HG03103 (cell line): ENCODE data around the gene MTHFD2.
"Not testable (repeated sequence)": the region's sequence is repeated elsewhere in the genome, so short reads cannot be mapped to it uniquely, and the experiment has no call there.

Source experiments
- ATAC-seq: cut with Tn5 transposase; IDR thresholded peaks from one replicate; pipeline ENCODE4 v1.9.1; 2021; ENCODE audit warnings: low read depth; ENCODE audit not compliant: unreplicated experiment

Gene MTHFD2

DNA sequence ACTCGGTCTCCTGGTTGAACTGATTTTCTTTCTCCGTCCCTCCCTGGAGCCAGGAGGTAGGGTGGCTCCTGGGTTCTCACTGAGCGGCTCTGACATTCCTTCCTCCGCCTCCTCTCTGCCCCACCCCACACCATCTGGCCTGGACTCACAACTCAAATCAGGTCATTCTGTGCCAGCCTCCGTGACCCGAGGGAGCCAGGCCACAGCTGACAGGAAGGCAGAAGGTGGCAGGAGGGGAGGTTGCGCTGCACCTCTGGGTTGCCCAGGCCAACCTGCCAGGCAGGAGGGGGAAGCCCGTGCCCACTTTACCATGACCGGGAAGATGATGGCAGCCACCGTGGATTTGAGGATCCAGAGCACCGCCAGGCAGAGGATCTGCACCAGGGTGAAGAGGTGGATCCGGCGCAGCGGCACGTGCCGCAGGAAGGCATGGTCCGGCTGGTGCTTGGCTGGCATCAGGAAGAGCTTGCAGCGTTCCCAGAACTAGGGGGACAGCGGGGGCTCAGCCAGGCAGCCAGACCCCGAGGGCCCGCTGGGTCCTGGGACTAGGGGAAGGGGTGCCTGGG is 28.3 kb downstream of the MTHFD2 start:
- ATAC-seq = no peak

DNA sequence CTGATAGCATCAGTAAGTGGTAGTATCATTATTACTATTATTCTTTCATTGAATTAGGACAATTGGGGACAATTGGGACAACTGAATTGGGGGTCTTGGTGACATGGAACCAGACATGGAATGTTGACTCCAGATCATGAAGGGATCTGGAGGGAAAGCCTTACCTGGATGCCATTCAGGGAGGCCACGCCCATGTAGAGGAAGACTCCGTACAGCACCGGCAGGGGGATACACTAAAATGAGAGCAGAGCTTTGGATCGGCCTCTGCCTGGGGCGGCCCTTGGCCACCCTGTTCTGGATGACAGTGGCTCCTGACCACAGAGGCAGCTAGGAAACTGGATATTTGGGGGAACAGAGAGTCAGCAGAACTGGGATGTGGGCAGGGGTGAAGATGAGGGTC is 29.2 kb downstream of the MTHFD2 start:
- no peak for ATAC-seq

DNA sequence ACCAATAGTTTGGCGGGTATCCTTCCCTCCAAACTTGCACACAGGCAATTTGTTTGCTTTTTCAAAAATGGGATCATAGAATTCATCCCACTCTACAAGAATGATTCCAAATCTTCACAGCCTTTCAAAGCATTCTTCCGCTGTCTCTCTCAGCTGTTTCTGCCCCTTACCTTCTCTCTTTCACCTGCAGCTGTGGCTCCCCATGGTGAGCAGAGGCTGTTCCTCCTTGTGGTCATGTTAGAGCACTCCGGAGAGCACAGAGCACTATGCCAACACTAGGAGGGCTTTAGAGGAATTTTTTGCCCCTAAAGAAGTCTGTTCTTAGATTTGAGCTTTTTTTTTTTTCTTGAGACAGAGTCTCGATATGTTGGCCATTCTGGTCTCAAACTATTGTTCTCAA is 30.4 kb downstream of the MTHFD2 start:
- no peak for ATAC-seq

DNA sequence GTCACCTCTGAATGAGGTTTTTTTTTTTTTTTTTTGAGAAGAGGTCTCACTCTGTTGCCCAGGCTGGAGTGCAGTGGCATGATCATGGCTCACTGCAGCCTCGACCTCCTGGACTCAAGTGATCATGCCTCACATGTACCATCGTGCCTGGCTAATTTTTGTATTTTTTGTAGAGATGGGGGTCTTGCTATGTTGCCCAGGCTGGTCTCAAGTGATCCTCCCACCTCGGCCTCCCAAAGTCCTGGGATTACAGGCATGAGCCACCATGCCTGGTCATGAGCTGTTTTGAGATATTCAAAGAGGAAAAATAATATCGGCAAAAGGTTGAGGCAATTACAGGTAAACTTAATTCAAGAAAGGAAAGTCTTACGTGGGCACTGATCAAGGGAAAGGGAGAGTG is 31.4 kb downstream of the MTHFD2 start:
- ATAC-seq = not testable (repeated sequence)

DNA sequence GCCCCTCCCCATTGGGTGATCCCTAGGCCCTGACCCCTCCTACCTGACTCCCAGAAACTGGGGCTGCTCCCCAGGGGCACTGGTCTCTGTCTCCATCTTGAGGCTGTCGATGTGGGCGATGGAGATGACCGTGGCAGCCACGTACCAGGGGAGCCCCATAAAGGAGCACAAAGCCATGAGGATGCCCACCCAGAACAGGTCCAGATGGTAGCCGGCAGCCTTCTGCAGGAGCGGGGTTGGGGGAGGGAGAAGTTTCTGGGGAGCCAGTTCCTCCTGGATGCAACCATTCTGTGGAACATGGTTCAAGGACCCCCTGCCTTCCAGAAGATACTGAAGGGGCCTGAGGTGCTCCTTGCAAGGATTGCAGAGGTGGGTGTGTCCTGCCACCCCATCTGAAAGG is 34.0 kb downstream of the MTHFD2 start:
- ATAC-seq = no peak

DNA sequence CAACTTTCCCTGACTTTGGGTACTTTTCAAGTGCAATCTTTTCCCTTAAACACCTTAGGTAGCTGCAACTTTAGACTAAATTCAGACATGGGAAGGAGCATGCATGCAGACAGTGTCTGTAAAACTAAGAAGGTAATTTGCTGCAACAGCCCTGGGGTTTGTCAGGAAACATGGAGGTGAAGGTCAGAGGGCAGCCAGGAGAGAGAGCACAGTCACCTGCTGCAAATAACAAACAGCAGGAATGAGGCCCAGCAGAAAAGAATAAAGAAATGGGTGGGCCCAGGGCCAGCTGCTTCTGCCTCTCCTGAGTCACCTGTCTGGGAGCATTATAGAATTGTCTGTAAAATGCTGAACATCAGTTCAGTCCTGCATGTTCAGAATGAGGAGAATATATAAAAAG is 35.2 kb downstream of the MTHFD2 start:
- ATAC-seq = no peak

DNA sequence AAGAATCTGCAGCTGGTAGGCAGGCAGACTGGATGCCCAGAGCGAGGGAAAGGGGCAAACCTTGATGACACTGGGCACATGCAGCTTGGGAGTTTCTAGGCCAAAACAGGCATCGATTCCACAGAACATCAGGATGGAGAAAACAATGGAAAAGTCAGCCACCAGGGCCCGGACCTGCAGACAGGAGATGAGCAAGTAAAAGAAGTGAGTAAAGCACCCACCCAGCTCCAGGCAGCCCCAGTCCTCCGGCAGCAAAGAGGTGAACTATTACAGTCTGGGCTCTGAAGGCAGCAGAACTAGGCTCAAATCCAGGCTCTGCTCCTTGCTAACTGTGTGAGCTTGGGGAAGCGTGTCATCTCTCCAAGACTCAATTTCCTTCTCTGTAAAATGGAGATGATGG is 36.6 kb downstream of the MTHFD2 start:
- no peak for ATAC-seq

DNA sequence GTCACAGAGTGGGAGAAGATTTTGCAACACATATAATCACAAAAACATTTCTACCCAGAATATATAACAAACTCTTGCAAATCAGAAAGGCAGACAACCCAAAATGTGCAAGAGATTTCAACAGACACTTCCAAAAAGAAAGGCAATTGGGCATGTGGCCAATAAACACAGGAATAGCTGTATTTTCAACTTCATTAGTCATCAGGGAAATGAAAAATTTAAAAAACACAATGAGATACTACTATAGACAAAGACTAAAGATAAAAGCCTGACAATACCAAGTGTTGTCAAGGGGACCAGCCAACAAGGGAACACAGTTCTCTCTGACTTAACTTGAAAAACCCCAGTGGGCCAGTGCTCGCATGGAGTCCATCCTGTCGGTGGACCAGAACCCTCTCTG is 40.5 kb downstream of the MTHFD2 start:
- no peak for ATAC-seq

DNA sequence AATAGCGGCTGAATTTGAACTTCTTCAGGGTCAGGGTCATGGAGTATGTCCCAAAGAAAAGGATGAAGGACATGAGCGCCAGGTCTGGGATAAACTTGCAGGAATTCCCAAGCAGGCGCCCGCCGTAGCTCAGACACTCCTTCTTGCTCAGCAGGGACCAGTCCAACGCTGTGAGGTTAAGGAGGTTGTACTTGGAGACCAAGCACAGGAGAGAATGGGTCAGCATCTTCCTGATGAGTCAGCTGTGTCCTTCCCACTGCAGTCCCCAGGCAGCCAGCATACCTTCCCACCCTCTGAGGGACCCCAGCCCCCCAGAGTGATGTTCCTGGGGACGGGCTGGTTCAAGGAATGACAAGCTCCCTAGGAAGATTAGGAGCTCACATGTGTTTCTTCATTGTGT is 40.9 kb downstream of the MTHFD2 start:
- ATAC-seq = no peak

DNA sequence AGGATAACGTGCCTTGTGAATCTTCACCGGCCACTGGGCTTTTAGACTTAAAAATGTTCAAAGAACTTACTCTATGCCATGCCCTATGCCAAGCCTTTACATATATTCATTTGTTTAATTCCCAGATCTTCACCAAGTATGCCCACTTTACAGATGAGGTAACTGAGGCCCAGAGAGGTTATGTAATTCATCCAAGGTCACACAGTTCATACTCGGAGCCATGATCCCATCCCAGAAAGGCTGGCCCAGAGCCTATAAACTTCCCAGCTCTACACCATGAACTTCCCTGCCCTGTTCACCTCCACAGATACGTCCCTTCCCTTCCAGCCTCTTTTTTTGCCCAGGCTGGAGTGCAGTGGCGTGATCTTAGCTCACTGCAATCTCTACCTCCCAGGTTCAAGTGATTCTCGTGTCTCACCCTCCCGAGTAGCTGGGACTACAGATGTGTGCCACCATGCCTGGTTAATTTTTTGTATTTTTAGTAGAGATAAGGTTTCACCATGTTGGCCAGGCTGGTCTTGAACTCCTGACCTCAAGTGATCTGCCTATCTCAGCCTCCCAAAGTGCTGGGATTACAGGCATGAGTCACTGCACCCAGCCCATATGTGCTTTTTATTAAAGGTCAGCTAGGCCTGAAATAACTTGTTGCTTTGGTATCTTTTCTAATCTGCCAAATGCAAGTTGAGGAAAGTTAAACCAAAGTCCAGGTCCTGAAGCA is 44.1 kb downstream of the MTHFD2 start:
- ATAC-seq = no peak

DNA sequence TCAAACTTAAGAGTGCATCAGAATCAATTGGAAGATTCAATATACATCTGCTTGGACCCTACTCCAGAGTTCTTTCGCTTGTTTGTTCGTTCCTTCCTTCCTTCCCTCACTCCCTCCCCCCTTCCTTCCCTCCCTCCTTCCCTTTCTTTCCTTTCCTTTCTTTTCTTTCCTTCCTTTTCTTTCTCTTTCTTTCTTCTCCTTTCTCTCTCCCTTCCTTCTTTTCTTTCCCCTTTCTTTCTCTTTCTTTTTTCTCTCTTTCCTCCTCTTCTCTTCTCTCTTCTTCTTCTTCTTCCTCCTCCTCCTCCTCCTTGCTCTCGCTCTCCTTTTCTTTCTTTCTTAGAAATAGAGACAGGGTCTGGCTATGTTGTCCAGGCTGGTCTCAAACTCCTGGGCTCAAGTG is 45.9 kb downstream of the MTHFD2 start:
- no peak for ATAC-seq

DNA sequence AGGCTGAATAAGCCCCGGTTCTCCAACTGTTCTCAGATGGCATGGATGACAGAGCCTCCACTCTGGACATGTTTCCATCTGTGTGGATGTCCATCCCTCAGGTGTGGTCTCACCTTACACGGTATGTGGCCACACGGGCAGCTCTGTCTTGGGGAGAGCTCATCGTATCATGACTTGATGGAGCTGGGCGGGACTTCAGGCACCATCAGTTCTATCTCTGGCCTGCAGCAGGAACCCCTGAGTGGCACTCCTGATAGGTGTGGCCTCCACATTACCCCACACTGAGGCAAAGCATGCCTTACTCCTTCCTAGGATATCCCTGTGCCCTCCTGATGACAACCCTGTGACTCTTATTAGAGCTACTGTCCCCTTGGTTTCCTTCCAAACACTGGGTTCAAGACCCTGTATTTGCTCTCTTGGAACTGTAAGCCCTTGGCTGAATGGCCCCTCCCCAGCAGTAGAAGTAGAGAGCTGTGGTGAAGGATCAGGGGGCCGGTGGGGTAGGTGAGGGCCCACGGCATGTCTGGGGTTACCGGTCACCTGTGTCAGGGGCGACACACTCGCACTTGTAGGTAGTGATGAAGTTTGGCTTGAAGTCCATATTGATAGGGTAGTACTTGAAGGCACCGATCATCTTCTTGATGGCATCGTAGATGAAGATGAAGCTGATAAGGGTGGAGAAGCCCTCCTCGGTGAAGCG is 48.2 kb downstream of the MTHFD2 start:
- no peak for ATAC-seq

DNA sequence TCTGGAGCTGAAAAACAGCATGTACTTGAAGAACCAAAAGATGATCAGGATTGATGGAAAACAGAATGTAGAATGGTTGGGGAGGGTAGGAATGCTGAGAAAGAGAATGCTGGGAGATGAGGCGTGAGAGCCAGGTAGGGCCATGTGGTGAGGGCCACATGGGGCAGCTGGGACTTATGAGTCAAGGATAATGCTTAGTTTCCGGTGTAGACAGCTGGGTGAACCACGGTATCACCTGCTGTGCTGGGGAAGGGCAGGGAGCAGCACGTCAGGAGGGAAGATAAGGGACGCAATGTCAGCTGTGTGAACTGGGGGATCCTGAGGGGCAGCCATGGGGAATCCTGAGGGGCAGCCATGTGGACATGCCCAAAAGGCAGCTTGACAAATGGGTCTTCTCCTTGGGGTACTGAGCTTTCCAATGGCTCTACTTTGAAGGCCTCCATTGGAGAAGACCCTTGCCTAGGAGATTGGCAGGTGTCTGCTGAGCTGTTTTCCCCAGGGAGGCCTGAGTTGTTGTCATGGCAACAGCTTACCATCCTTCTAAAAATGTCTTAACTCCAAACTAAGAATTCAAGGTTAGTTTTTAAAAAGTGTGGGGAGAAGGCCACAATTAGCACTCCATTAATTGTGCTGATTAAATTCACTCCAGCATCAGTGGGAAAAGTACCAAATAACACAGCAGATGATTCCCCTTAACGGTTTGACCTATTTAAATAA is 51.1 kb downstream of the MTHFD2 start:
- no peak for ATAC-seq

DNA sequence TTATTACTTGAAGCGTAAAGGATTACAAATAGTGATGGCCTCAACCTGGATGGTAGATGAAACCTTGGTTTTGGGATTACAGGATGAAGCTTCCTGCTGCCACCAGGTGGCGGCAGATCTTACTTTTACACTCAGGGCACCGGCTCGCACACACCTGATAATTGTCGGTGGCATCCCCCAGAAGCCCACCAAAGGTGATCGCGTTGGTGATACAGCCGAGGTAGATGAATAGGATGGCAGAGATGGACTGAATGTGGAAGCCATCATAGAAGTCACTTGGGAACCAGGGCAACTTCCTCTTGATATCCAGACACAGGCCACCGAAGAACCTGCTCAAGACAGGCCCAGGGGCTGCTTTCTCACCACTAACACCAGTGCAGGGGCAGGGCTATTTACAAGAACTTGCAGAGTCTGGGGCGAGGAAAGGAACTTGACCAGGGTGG is 51.8 kb downstream of the MTHFD2 start:
- no peak for ATAC-seq

DNA sequence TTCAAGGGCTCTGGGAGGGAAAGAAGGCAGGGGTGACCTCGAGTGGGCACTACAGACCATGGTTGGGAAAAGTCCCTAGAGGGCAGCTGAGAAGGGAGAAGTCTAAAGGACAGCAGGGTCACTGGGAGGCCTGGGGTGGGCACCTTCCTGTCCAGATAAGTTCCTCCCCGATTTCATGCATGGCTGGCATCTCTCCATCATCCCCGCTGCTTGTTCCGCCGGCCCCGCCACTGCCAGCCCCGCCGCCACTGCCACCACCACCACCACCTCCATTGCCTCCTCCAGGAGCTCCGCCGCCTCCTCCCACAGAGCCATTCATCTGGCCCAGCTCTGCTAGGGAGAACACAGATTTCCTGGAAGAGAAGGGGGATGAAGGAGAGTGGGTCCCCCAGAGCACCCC is 53.6 kb downstream of the MTHFD2 start:
- no peak for ATAC-seq

DNA sequence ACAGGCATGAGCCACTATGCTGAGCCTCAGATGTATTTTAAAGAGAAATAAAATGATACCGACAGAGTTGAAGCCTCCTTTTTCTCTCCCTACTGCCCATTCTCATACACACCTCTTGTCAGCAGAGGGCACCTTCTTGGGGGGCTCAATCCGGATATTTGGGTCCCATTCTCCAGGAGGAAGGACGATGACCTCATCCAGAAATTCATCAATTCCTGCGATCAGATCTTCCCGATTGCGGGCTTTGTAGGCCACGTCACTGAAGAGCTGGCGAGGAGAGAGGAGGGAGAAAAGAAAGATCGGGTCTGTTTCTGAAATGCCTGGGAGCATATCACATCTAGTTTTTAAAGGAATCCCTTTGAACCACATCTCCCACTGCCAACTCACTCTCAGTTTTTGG is 54.4 kb downstream of the MTHFD2 start:
- no peak for ATAC-seq

DNA sequence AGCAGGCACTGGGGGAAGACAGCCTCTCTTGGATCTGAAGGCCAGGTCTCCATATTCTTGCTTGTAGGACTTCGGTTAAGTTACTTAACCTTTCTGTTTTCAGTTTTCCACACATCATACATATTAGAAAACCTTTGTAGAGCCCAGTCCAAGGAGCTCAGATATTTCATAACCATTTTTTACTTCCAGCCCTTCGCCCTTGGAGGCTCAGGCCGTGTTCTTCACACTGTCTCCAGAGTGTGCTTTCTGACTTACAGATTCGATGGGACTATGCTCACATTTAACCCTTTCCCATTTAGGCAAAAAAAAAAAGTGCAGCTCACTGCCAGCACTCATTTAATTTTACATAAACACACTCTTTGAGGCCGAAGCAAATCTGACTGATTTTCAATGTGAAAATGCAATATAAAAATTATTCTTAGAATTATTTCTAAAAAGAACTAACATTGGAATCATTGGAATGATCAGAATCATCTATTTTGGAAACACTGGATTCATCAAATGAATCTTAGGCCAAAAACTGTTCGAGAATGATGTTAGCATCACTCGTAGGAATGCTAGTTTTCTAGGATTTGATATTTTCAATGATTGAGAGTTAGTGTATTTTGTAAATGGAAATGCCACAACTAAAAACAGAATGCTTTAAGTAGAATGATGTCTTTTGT is 55.0 kb downstream of the MTHFD2 start:
- no peak for ATAC-seq

DNA sequence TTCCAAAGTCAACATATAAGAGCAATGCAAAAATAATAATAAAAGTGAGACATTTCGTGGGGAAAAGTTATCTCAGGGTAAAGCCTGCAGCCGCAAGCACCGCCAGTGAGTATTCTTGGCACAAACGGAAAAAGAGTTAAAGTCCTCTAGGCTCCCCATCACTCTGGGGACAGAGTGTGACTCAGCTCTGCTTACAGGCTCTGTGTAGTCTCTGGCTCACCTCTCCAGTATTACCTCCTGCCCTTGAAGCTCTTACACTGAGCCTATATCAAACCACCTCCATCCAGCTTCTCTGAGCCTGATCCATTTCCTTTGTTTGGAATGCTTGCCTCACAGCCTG is 55.5 kb downstream of the MTHFD2 start:
- no peak for ATAC-seq

DNA sequence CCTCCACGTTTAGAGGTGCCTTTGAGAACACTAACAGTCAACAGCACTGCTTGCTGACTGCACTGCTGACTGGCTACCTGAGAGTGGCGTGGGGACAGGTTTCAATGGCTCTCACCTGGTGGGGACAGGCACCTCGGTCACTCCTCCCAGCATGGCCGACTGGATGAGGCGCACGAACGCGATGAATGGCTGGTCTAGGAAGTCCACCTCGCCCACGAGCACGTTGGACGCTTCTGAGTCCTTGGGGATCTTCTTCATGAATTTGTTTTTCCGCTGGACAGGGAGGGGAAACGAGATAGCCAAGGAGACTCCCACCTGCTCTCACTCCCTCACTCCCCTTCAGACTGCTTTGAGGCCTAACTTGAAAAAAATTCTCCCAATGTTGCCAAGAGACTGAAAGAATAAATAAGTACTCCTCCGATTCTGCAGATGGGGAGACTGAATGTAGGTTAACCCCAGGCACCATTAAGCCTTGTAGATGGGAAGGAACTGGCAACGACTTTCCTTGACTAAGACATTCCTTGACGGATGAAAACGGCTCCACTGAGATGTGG is 57.3 kb downstream of the MTHFD2 start:
- no peak for ATAC-seq

DNA sequence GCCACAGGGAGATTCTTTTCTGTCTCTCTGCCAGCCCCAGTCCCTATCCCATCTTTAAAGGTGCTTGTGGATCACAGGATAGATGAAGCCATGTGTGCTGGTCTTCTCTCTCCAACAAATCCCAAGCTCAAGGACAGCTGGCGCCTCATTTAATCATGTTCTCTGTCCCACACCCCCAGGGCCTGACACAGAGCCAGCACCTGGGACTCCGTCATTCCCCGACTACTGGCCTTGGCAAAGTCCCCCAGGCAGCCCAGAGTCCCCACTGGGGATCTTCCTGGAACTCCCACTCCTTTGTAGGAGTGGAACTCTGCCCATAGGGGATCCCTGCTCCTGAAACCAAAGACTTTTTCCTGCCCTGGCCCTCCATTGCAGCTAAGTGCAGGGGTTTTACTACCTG is 60.8 kb downstream of the MTHFD2 start:
- no peak for ATAC-seq

DNA sequence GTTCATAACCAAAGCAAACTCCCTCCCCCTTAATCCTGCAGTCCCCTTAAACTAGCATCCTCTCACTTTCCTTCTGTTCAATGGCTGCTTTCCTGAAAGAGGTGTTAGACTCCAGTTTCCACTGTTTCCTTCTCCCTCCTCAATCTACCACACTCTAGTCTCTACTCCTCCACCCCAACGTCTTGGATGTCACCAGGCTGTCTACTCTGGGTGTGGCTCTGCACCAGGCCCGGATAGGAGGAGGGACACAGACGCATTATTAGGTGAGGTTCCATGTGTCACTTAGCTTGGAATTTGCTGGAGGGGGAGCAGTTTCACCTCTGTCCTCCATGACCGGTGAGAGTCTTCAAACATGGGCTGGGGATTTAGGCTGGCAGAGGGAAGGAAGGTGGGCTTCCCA is 61.3 kb downstream of the MTHFD2 start:
- ATAC-seq = no peak
